ENCODE measurements around the gene ELFN1. TPM values are rescaled to one million over a fixed set of nuclear protein-coding genes. Genes with fewer than 3 reads are reported as not detected.

The ELFN1 gene
- total RNA-seq, 3 donors from 2014 or later, result 0.26 to 0.44 (median 0.41) TPM

DNA sequence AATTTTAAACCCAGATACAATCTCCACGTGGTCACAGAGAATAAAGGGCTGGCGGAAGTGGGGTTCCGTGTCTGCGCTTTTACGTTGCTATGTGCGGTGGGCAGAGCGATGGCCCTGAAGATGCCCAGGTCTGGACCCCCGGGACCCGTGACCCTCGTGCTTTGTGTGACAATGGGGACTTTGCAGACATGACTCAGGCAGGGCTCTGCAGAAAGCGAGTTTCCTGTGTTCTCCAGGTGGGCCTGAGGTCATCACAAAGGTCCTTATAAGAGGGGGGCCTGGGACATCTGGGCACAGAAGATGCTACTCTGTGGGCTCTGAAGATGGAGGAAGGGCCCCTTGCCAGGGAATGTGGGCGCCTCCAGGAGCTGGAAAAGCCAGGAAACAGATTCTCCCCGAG is 95.3 kb downstream of the ELFN1 start:
- Histone ChIP-seq H3K4me3 (no peak overlapping the region), H3K36me3 (ENCODE audit: low read depth) (no peaks in the 10 kb centered on the region), H3K9me3 (peaks cover 16% of the 10 kb centered on the region), H3K4me1 (ENCODE audit: low read depth) (no peaks in the 10 kb centered on the region)
- DNase-seq (no peak), ATAC-seq (no peak)
- intact Hi-C loops (cut with DNase I, micrococcal nuclease), result no loop called here
- TF ChIP-seq CTCF (IDR thresholded peaks at IDR 0.05), result no peak

GRCh38 chr7:1767524-1767923 is 97.4 kb downstream of the ELFN1 start:
- no peak overlapping the region for H3K4me3 ChIP-seq
- intact Hi-C loops (cut with DNase I, micrococcal nuclease), result no loop called here
- no peaks in the 10 kb centered on the region for H3K4me1 ChIP-seq (ENCODE audit: low read depth)
- no peak for DNase-seq
- peaks cover 16% of the 10 kb centered on the region for H3K9me3 ChIP-seq
- no peak for TF ChIP-seq CTCF (IDR thresholded peaks at IDR 0.05)
- no peaks in the 10 kb centered on the region for H3K36me3 ChIP-seq (ENCODE audit: low read depth)
- no peak for ATAC-seq

- no peak for DNase-seq
Measured at GRCh38 chr7:1768832-1769231, 98.8 kb downstream of the ELFN1 start.

GRCh38 chr7:1769286-1770200 is 99.5 kb downstream of the ELFN1 start:
- no peak for DNase-seq
- H3K9me3 ChIP-seq, result peaks cover under 1% of the 10 kb centered on the region
- intact Hi-C loops (cut with DNase I, micrococcal nuclease), result no loop called here
- no peak for TF ChIP-seq CTCF (IDR thresholded peaks at IDR 0.05)
- H3K36me3 ChIP-seq (ENCODE audit: low read depth), result no peaks in the 10 kb centered on the region
- no peak for ATAC-seq
- no peak overlapping the region for H3K4me3 ChIP-seq
- no peaks in the 10 kb centered on the region for H3K4me1 ChIP-seq (ENCODE audit: low read depth)

More at GRCh38 chr7:1768832-1769231, 98.8 kb downstream of the ELFN1 start:
- H3K36me3 ChIP-seq (ENCODE audit: low read depth), result no peaks in the 10 kb centered on the region
- intact Hi-C loops (cut with DNase I, micrococcal nuclease), result no loop called here
- peaks cover 7% of the 10 kb centered on the region for H3K9me3 ChIP-seq
- no peak overlapping the region for H3K4me3 ChIP-seq
- ATAC-seq, result no peak
- H3K4me1 ChIP-seq (ENCODE audit: low read depth), result no peaks in the 10 kb centered on the region
- no peak for TF ChIP-seq CTCF (IDR thresholded peaks at IDR 0.05)

DNA sequence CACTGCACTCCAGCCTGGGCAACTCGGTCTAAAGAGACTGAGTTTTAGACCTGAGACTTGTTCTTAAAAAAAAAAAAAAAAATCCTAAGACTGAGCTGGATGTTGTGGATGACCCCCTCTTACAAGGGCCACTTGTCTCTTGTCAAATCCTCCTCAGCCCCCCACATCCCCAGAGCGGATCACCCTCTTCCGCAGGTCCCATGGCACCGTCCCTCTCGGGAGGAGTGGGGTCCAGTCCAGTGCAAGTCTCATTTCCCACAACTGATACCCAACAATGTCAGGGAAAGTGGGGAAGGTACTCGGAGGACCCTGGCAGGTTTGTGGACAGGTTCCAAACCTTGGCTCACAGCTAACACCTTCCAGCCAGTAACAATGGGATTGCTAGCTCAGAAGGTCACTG is 100.3 kb downstream of the ELFN1 start:
- DNase-seq, result no peak
- no peaks in the 10 kb centered on the region for H3K4me1 ChIP-seq (ENCODE audit: low read depth)
- intact Hi-C loops (cut with DNase I, micrococcal nuclease), result no loop called here
- no peak overlapping the region for H3K4me3 ChIP-seq
- TF ChIP-seq CTCF (IDR thresholded peaks at IDR 0.05), result no peak
- H3K9me3 ChIP-seq, result no peaks in the 10 kb centered on the region
- H3K36me3 ChIP-seq (ENCODE audit: low read depth), result no peaks in the 10 kb centered on the region
- ATAC-seq, result no peak
